ENCODE data around the gene EHMT1. TPM values are rescaled to one million over a fixed set of nuclear protein-coding genes. Genes with fewer than 3 reads are reported as not detected.
A peak's percentile ranks its signal among the peaks of the same experiment; 100 is the strongest.
"Not testable (repeated sequence)": the region's sequence is repeated elsewhere in the genome, so short reads cannot be mapped to it uniquely, and the experiment has no call there.

Gene EHMT1
- total RNA-seq, 2 experiments from 2014 or later: 80.6 to 87.8 TPM

- H3K27me3 ChIP-seq (ENCODE audit: control insufficient read depth in 1 of 2, insufficient read depth in 2 of 2, low read length in 2 of 2): peaks cover 21 to 34% of the 10 kb centered on the region in 2 experiments
- peak overlapping the region; percentile 38 for H3K4me3 Mint-ChIP-seq
These were observed 257.5 kb downstream of the EHMT1 start for GRCh38 chr9:137876269-137876668.

GRCh38 chr9:137876781-137877386, 258.1 kb downstream of the EHMT1 start:
- Mint-ChIP-seq H3K27me3 (peaks cover 50% of the 10 kb centered on the region), H3K27ac (no peak overlapping the region), H3K36me3 (ENCODE audit: low read depth) (no peaks in the 10 kb centered on the region), H3K9me3 (no peaks in the 10 kb centered on the region), H3K4me1 (ENCODE audit: low read depth) (peaks cover 4% of the 10 kb centered on the region), H3K4me3 (no peak overlapping the region)
- Histone ChIP-seq H3K27me3 (ENCODE audit: control insufficient read depth in 1 of 2, insufficient read depth in 2 of 2, low read length in 2 of 2) (peaks cover 21 to 34% of the 10 kb centered on the region in 2 experiments), H3K4me3 (ENCODE audit: low read length) (no peak overlapping the region), H3K4me1 (ENCODE audit: insufficient read depth, low read length) (no peaks in the 10 kb centered on the region), H3K9me3 (ENCODE audit: control insufficient read depth in 1 of 2, insufficient read depth in 1 of 2, low read length in 2 of 2) (peaks cover 0 to 33% of the 10 kb centered on the region in 2 experiments), H3K27ac (ENCODE audit: low read depth in 1 of 2, low read length in 2 of 2) (no peak overlapping the region), H3K36me3 (ENCODE audit: insufficient read depth, low read length) (no peaks in the 10 kb centered on the region)
- POLR2A ChIA-PET: no interaction called here
- TF ChIP-seq CTCF (IDR thresholded peaks at IDR 0.05): no peak
- intact Hi-C loops (cut with DNase I, micrococcal nuclease): no loop called here
- CTCF ChIA-PET: no interaction called here
- DNase-seq (no peak), ATAC-seq (ENCODE audit: poor library complexity) (no peak)

More at GRCh38 chr9:137876269-137876668, 257.5 kb downstream of the EHMT1 start:
- H3K27me3 Mint-ChIP-seq: peaks cover 46% of the 10 kb centered on the region
- H3K4me3 ChIP-seq (ENCODE audit: low read length): no peak overlapping the region
- intact Hi-C loops (cut with DNase I, micrococcal nuclease): no loop called here
- no peak for TF ChIP-seq CTCF (IDR thresholded peaks at IDR 0.05)
- no peak overlapping the region for H3K27ac ChIP-seq (ENCODE audit: low read depth in 1 of 2, low read length in 2 of 2)
- DNase-seq: no peak
- H3K36me3 ChIP-seq (ENCODE audit: insufficient read depth, low read length): no peaks in the 10 kb centered on the region
- no peaks in the 10 kb centered on the region for H3K4me1 ChIP-seq (ENCODE audit: insufficient read depth, low read length)
- no peak for ATAC-seq (ENCODE audit: poor library complexity)
- no peaks in the 10 kb centered on the region for H3K9me3 Mint-ChIP-seq
- H3K4me1 Mint-ChIP-seq (ENCODE audit: low read depth): peaks cover 4% of the 10 kb centered on the region
- H3K9me3 ChIP-seq (ENCODE audit: control insufficient read depth in 1 of 2, insufficient read depth in 1 of 2, low read length in 2 of 2): peaks cover 0 to 33% of the 10 kb centered on the region in 2 experiments
- CTCF ChIA-PET: no interaction called here
- no peaks in the 10 kb centered on the region for H3K36me3 Mint-ChIP-seq (ENCODE audit: low read depth)
- POLR2A ChIA-PET: no interaction called here
- H3K27ac Mint-ChIP-seq: no peak overlapping the region

GRCh38 chr9:137877506-137878122, 258.8 kb downstream of the EHMT1 start, which contains the start of gene CACNA1B:
Gene CACNA1B, plus strand, starts transcription at chr9:137877782. Its CDS starts 152 bp downstream, at chr9:137877934.
- DNase-seq; H3K4me3 ChIP-seq (ENCODE audit: low read length); H3K4me1 ChIP-seq (ENCODE audit: insufficient read depth, low read length); POLR2A ChIA-PET; H3K4me1 Mint-ChIP-seq (ENCODE audit: low read depth); intact Hi-C loops (cut with DNase I, micrococcal nuclease); H3K9me3 Mint-ChIP-seq; H3K27ac ChIP-seq (ENCODE audit: low read depth in 1 of 2, low read length in 2 of 2); H3K36me3 Mint-ChIP-seq (ENCODE audit: low read depth); ATAC-seq (ENCODE audit: poor library complexity); CTCF ChIA-PET; H3K4me3 Mint-ChIP-seq; H3K27ac Mint-ChIP-seq; H3K36me3 ChIP-seq (ENCODE audit: insufficient read depth, low read length): not testable (repeated sequence)
- H3K9me3 ChIP-seq (ENCODE audit: control insufficient read depth in 1 of 2, insufficient read depth in 1 of 2, low read length in 2 of 2): peaks cover 0 to 33% of the 10 kb centered on the region in 2 experiments
- peaks cover 50% of the 10 kb centered on the region for H3K27me3 Mint-ChIP-seq
- H3K27me3 ChIP-seq (ENCODE audit: control insufficient read depth in 1 of 2, insufficient read depth in 2 of 2, low read length in 2 of 2): peaks cover 21 to 34% of the 10 kb centered on the region in 2 experiments

Data from CD4-positive, alpha-beta T cell (primary cell).